Subcutaneous adipose tissue (tissue), 4 donors: ENCODE data around the gene NT5M. TPM values are rescaled to one million over a fixed set of nuclear protein-coding genes. Genes with fewer than 3 reads are reported as not detected.

Experiments used
- CTCF ChIP-seq: fragments of 450-650 bp; IDR thresholded peaks from one replicate; pipeline ENCODE4 v1.5.1; 2016; ENCODE audit warnings: low read depth, mild to moderate bottlenecking, control low read depth, antibody characterized with exemption, moderate library complexity
- total RNA-seq, 4 donors: library from RNA; depleted of rRNA; stranded (reverse); fragments of >200 nt; gene quantifications; one replicate each; pipeline ENCODE4 v1.1.0, GENCODE V29; 2016

NT5M gene
- total RNA-seq, 4 donors from 2014 or later = 2.1 to 2.6 (median 2.4) TPM

- TF ChIP-seq CTCF = no peak
These were observed 39.2 kb downstream of the NT5M start for GRCh38 chr17:17342242-17342945.

DNA sequence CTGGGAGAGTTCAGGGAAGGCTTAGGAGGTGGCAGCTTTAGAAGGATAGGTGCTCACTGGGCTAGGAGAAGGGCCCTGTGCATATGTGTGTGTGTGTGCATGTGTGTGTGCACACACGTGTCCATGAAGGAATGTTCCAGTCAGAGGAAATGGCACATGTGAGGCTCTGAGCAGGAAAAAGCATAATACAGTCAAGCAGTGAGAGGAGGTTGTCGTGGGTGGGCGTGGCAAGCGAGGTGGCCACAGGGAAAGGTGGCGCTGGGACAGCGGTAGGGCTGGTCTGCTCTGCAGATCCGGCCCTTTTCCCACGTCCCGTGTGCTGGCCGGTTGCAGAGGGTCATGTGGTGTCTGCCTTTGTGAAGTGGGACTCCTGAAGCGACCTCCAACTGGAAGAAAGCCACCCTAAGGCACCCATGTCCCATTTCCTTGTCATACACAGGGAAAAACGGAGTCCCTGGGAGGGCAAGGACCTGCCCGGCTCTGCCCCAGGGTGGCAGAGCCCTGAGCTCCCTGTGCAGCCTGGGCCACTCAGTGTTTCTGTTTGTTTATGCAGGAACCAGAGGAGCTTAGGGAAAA, 40.1 kb downstream of the NT5M start:
- no peak for TF ChIP-seq CTCF

- no peak for TF ChIP-seq CTCF
These were observed 40.8 kb downstream of the NT5M start for GRCh38 chr17:17343896-17344506.

- no peak for TF ChIP-seq CTCF
These were observed 41.5 kb downstream of the NT5M start for GRCh38 chr17:17344507-17345293.

GRCh38 chr17:17345294-17345597, 42.1 kb downstream of the NT5M start:
- no peak for TF ChIP-seq CTCF

DNA sequence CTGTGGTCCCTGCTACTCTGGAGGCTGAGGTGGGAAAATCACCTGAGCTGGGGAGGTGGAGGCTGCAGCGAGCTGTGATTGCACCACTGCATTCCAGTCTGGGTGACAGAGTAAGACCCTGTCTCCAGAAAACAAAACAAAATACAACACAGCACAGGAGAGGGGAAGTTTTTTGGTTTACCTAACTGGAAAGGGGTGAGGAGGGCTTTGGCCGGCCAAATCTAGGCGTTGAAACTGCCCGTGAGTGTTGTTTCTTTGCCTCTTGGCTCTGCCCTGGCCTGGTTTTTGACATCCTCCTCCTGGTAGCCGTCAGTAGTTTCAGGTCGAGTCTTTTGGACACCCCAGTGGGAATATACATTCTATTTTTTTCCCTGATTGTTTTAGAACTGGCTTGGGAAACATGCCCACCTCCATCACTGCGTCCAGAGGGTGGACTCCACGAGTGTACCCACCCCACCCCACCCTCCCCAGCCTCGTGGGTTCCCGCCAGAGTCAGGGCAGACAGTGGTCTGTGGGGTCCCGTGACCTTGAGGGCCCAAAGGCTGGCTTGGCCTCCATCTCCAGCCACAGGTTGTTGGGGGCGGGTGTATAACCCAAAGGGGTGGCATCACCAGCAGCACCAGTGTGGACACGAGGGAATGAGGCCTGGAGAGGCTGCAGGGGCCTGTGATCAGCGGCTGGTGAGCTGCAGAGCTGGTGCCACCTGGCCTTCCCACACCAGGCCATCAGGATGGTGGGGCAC, 42.7 kb downstream of the NT5M start:
- no peak for TF ChIP-seq CTCF
